HL-60 (cell line): ENCODE measurements around the gene MROH9.
"Not testable (repeated sequence)": the region's sequence is repeated elsewhere in the genome, so short reads cannot be mapped to it uniquely, and the experiment has no call there.

ENCODE experiments used
- DNase-seq, 2 experiments: peaks; one replicate each; pipeline ENCODE4 v3.0.0-alpha.2; 2010 to 2020; ENCODE audit warnings: low read depth in 1 of 2, low spot score in 1 of 2
- H3K27ac ChIP-seq: fragments of 250-450 bp; sonication (Bioruptor Pico); replicated peaks from 2 replicates; pipeline ENCODE4 v1.5.1; 2020; ENCODE audit warnings: mild to moderate bottlenecking, moderate library complexity
- H3K27me3 ChIP-seq: fragments of 250-450 bp; sonication (Bioruptor Pico); 2 replicates; pipeline ENCODE4 v1.5.1; 2021; ENCODE audit warnings: mild to moderate bottlenecking, moderate library complexity; ENCODE audit not compliant: insufficient read depth, poor library complexity, severe bottlenecking
- H3K4me3 ChIP-seq: replicated peaks from 2 replicates; pipeline ENCODE4 v1.5.1; 2011; ENCODE audit warnings: mild to moderate bottlenecking, control low read depth, low read length; ENCODE audit not compliant: insufficient read depth
- GABPA ChIP-seq: IDR thresholded peaks from 2 replicates; pipeline ENCODE4 v1.6.1; 2012; ENCODE audit warnings: low read depth
- POLR2AphosphoS5 ChIP-seq: IDR thresholded peaks from 2 replicates; pipeline ENCODE4 v1.6.1; 2012; ENCODE audit warnings: low read depth
- SPI1 ChIP-seq: IDR thresholded peaks from 2 replicates; pipeline ENCODE4 v1.6.1; 2012; ENCODE audit warnings: low read depth, mild to moderate bottlenecking, borderline replicate concordance
- TF ChIP-seq, protein P1 (sequence below): IDR thresholded peaks from 2 replicates; pipeline ENCODE4 v1.6.1; 2012; ENCODE audit warnings: low read depth; ENCODE audit not compliant: insufficient replicate concordance
- TF ChIP-seq, protein P2 (sequence below): IDR thresholded peaks from one replicate; pipeline ENCODE4 v1.5.1; 2011; ENCODE audit warnings: low read length, control low read depth, inconsistent platforms; ENCODE audit not compliant: insufficient read depth

The MROH9 gene

DNA sequence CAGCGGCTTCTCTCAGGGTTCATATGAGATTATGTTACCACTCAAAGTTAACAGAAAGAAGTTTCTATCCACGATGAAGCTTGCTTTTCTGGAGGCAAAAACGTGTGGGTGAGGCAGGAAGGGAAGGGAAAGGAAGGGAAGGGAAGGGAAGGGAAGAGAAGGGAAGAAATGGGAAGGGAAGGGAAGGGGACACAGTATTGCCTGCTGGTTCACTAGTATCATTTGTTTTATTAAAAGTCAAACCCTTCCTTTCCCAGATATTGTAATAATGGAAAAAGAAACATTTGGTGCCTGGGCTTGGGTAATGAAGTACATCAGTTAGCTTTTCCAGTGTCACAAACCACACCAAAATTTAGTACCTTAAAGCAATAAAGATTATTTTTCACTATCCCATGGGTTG is 18.0 kb upstream of the MROH9 start:
- Histone ChIP-seq H3K27ac (no peak overlapping the region), H3K27me3 (no peaks in the 10 kb centered on the region), H3K4me3 (no peak overlapping the region)
- no peak for TF ChIP-seq GABPA
- TF ChIP-seq, protein P1, sequence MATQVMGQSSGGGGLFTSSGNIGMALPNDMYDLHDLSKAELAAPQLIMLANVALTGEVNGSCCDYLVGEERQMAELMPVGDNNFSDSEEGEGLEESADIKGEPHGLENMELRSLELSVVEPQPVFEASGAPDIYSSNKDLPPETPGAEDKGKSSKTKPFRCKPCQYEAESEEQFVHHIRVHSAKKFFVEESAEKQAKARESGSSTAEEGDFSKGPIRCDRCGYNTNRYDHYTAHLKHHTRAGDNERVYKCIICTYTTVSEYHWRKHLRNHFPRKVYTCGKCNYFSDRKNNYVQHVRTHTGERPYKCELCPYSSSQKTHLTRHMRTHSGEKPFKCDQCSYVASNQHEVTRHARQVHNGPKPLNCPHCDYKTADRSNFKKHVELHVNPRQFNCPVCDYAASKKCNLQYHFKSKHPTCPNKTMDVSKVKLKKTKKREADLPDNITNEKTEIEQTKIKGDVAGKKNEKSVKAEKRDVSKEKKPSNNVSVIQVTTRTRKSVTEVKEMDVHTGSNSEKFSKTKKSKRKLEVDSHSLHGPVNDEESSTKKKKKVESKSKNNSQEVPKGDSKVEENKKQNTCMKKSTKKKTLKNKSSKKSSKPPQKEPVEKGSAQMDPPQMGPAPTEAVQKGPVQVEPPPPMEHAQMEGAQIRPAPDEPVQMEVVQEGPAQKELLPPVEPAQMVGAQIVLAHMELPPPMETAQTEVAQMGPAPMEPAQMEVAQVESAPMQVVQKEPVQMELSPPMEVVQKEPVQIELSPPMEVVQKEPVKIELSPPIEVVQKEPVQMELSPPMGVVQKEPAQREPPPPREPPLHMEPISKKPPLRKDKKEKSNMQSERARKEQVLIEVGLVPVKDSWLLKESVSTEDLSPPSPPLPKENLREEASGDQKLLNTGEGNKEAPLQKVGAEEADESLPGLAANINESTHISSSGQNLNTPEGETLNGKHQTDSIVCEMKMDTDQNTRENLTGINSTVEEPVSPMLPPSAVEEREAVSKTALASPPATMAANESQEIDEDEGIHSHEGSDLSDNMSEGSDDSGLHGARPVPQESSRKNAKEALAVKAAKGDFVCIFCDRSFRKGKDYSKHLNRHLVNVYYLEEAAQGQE: no peak
- TF ChIP-seq POLR2AphosphoS5: no peak
- no peak for TF ChIP-seq SPI1
- TF ChIP-seq, protein P2, sequence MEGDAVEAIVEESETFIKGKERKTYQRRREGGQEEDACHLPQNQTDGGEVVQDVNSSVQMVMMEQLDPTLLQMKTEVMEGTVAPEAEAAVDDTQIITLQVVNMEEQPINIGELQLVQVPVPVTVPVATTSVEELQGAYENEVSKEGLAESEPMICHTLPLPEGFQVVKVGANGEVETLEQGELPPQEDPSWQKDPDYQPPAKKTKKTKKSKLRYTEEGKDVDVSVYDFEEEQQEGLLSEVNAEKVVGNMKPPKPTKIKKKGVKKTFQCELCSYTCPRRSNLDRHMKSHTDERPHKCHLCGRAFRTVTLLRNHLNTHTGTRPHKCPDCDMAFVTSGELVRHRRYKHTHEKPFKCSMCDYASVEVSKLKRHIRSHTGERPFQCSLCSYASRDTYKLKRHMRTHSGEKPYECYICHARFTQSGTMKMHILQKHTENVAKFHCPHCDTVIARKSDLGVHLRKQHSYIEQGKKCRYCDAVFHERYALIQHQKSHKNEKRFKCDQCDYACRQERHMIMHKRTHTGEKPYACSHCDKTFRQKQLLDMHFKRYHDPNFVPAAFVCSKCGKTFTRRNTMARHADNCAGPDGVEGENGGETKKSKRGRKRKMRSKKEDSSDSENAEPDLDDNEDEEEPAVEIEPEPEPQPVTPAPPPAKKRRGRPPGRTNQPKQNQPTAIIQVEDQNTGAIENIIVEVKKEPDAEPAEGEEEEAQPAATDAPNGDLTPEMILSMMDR: no peak
- no peak for DNase-seq

DNA sequence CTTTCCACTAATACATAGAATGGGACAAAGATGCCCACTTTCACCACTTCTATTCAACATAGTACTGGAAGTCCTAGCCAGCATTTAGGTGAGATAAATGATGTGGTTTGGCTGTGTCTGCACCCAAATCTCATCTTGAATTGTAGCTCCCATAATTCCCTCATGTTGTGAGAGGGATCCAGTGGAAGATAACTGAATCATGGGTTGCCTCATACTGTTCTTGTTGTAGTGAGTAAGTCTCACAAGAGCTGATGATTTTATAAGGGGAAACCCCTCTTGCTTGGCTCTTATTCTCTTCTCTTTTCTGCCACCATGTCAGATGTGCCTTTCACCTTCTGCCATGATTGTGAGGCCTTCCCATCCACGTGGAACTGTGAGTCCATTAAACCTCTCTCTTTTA is 10.7 kb upstream of the MROH9 start:
- not testable (repeated sequence) for H3K27ac ChIP-seq, DNase-seq, H3K4me3 ChIP-seq, H3K27me3 ChIP-seq

DNA sequence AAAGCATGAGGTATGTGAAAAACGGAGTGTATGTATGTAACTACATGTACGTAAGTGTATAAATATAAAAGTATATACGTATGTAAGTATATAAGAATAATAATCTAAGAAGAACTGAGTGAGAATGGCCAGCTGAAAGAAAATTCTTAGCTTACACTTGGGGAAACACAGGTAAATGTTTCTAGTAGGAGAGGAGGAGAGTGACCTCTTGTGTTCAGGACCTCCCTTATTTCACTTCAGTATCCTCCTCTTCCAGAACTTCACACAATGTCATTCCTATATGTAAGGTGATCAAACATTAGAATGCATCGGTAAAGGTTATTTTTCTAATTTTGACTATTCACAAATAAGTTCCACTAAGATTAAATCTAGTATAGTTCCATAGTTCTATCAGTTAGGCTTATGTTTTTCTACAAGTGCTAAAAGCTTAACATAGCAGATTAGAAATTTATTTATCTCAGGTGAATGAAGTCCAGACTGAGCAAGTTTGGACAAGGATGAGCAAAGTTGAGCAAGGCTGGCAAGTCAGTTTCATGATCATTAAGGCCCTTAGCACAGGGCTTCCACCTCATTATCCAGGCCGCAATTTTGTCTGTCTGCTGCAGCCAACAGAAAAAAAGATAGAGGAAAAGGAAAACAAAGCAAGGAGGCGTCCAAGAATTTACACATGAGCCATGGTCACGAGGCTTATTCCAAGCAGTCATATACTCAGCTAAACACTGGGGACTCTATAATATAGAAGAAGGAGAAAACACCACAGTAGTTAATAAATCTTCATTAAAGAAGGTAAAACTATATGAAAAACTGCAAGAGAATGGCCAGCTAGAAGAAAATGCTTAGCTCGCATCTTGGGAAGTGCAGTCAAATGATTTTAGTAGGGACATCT is 7.1 kb upstream of the MROH9 start:
- Histone ChIP-seq H3K27me3 (no peaks in the 10 kb centered on the region), H3K4me3 (no peak overlapping the region), H3K27ac (no peak overlapping the region)
- TF ChIP-seq, protein P1: no peak
- TF ChIP-seq GABPA (no peak), POLR2AphosphoS5 (no peak), SPI1 (no peak)
- TF ChIP-seq, protein P2: no peak
- no peak for DNase-seq

DNA sequence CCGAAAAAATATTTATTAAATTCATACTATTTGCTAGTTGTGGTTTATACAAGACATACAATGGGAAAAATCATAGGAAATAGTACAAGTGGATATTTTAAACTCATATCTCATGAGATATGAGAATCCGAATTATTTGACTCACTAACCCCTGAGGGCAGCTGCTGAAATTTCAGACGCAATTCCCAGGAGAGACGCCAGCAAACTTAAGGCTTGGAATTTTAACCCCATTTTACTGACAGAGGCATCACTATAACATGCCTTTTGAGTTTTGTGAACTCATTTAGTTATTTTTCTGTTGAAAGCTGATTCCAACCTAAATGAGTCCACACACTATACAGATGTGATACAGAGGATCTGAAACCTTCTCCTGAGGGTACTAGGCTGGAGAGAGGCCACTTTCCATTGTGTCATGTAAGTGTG is 5.9 kb upstream of the MROH9 start:
- no peak overlapping the region for H3K27ac ChIP-seq
- TF ChIP-seq GABPA (no peak), SPI1 (no peak), POLR2AphosphoS5 (no peak)
- TF ChIP-seq, protein P2: no peak
- TF ChIP-seq, protein P1: no peak
- no peaks in the 10 kb centered on the region for H3K27me3 ChIP-seq
- H3K4me3 ChIP-seq: no peak overlapping the region
- DNase-seq: no peak
